Measurements from ENCODE around the gene ERVH48-1.

DNA sequence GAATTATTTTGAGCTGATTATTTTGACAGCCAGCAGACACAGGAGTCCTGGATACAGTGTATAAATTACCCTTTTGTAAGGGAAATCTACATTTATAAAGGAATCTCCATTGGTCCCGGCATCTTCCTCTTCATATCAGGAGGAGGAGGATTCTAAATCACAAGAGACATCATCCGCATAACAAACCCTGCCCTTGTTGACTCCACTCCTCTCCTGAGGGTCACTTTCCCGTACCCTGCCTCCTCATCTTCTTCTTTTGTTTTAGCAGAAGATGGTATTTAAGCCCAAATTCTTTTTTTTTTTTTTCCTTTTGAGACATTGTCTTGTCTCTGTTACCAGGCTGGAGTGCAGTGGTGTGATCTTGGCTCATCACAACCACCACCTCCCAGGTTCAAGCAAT lies 34.3 kb upstream of the ERVH48-1 start:
- TF ChIP-seq, protein P1, sequence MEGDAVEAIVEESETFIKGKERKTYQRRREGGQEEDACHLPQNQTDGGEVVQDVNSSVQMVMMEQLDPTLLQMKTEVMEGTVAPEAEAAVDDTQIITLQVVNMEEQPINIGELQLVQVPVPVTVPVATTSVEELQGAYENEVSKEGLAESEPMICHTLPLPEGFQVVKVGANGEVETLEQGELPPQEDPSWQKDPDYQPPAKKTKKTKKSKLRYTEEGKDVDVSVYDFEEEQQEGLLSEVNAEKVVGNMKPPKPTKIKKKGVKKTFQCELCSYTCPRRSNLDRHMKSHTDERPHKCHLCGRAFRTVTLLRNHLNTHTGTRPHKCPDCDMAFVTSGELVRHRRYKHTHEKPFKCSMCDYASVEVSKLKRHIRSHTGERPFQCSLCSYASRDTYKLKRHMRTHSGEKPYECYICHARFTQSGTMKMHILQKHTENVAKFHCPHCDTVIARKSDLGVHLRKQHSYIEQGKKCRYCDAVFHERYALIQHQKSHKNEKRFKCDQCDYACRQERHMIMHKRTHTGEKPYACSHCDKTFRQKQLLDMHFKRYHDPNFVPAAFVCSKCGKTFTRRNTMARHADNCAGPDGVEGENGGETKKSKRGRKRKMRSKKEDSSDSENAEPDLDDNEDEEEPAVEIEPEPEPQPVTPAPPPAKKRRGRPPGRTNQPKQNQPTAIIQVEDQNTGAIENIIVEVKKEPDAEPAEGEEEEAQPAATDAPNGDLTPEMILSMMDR (conservative IDR thresholded peaks at IDR 0.05; ENCODE audit: low read depth, low read length), result no peak
- no peak for TF ChIP-seq EZH2 (IDR thresholded peaks at IDR 0.05; ENCODE audit: low read length, unreplicated experiment)
